Natural killer cell (primary cell): Measurements from ENCODE around the gene RGR. TPM values are rescaled to one million over a fixed set of nuclear protein-coding genes. Genes with fewer than 3 reads are reported as not detected.

ENCODE experiments used
- ATAC-seq, 3 donors: fragments of 150-1000 bp in 2 of 3; fragments of 200-7000 bp in 1 of 3; cut with Tn5 transposase; 1 replicate in 1 of 3; 2 replicates in 2 of 3; pipeline ENCODE4 v1.10.0; 2021; ENCODE audit warnings: mild to moderate bottlenecking in 2 of 3, moderate library complexity in 2 of 3
- DNase-seq, 2 donors: peaks; one replicate each; pipeline versions ENCODE4 v3.0.0 to v3.0.0-alpha.2; 2013 to 2021; ENCODE audit warnings: mixed read lengths in 1 of 2
- H3K27ac ChIP-seq: one replicate; pipeline ENCODE4 v1.5.1; 2013; ENCODE audit warnings: mild to moderate bottlenecking, low read length
- H3K27me3 ChIP-seq: one replicate; pipeline ENCODE4 v1.6.1; 2013; ENCODE audit warnings: low read length; ENCODE audit not compliant: control insufficient read depth, insufficient read depth
- H3K36me3 ChIP-seq: one replicate; pipeline ENCODE4 v1.6.1; 2013; ENCODE audit warnings: low read length; ENCODE audit not compliant: control insufficient read depth, insufficient read depth
- H3K4me1 ChIP-seq: one replicate; pipeline ENCODE4 v1.6.1; 2013; ENCODE audit warnings: low read length; ENCODE audit not compliant: control insufficient read depth, insufficient read depth
- H3K4me3 ChIP-seq: one replicate; pipeline ENCODE4 v1.5.1; 2013; ENCODE audit warnings: low read length
- H3K9me3 ChIP-seq: one replicate; pipeline ENCODE4 v1.6.1; 2013; ENCODE audit warnings: low read length; ENCODE audit not compliant: control insufficient read depth, insufficient read depth
- H3K27ac Mint-ChIP-seq, 2 donors: one replicate each; pipeline ENCODE4 v1.8.0; 2022; ENCODE audit warnings: mild to moderate bottlenecking in 2 of 2, mixed read lengths in 2 of 2, moderate library complexity in 1 of 2
- H3K27me3 Mint-ChIP-seq, 2 donors: one replicate each; pipeline ENCODE4 v1.8.0; 2022; ENCODE audit warnings: low read depth in 2 of 2, mixed read lengths in 2 of 2
- H3K36me3 Mint-ChIP-seq: one replicate; pipeline ENCODE4 v1.8.0; 2022; ENCODE audit warnings: mixed read lengths
- H3K4me1 Mint-ChIP-seq, 2 donors: one replicate each; pipeline ENCODE4 v1.8.0; 2022; ENCODE audit warnings: mixed read lengths in 2 of 2
- H3K4me3 Mint-ChIP-seq: one replicate; pipeline ENCODE4 v1.8.0; 2022; ENCODE audit warnings: mild to moderate bottlenecking, moderate library complexity, mixed read lengths
- H3K9me3 Mint-ChIP-seq, 2 donors: one replicate each; pipeline ENCODE4 v1.8.0; 2022; ENCODE audit warnings: mixed read lengths in 2 of 2
- WGBS: methylation state at CpG from one replicate; pipeline ENCODE4 v1.1.7; 2013; ENCODE audit warnings: missing lambda C conversion rate; ENCODE audit not compliant: insufficient coverage; 5-methylcytosine and 5-hydroxymethylcytosine counted together
- intact Hi-C: fragments of 100-400 bp; cut with micrococcal nuclease; formaldehyde crosslinking; loops from one replicate; pipeline ENCODE4 v1.14.2; 2022
- total RNA-seq, 4 donors: library from RNA; stranded (reverse); fragments of 120-200 nt in 1 of 4; gene quantifications; one replicate each; pipeline versions ENCODE4 v1.2.3 to v1.2.4, GENCODE V29; 2013 to 2022
- TF ChIP-seq, protein P1 (sequence below): fragments of 200-600 bp; IDR thresholded peaks from one replicate; pipeline ENCODE4 v1.8.0; 2022; ENCODE audit warnings: antibody characterized with exemption

Gene RGR
- total RNA-seq, 3 donors from 2014 or later (not counting 1 experiment from before 2014, with no cell fraction given): not detected

DNA sequence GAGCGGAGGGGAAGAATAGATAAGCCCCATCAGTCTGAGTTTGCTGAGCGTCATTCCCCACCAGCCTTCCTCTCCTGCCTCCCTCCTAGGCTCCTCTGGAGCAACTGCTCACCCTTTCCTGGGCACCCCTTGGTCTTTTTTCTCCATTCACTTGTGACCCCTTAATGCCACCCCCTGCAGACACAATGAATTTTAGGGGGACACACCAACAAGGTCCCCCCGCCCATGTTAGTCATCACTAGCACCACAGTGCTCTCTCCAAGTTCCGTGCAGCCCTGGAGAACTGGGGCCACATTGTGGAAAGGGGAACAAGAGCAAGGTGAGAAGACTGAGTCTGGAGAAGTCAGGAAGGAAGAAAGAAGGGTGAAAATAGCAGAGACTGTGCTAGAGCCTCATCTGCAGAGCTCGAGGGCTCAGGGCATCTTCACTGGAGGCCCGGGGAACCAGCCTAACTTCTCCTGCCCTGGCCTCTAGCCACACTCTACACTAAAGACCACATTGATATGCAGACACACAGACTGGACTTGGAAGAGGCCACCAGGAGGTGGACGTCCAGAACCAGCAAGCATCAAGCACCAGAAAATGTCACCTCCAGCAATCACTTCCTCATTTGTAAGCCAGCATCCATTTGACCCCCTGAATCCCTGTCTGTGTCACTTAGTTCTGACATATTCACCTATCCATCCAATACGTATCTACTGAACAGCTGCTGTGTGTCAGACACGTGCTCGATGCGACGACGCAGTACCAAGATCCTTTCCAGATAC, 17.5 kb downstream of the RGR start:
- H3K4me3 ChIP-seq: no peak overlapping the region
- DNase-seq: no peak
- WGBS: 77% methylated on average over 13 of the region's 13 CpGs
- H3K9me3 Mint-ChIP-seq: no peaks in the 10 kb centered on the region
- no peaks in the 10 kb centered on the region for H3K27me3 ChIP-seq
- TF ChIP-seq, protein P1, sequence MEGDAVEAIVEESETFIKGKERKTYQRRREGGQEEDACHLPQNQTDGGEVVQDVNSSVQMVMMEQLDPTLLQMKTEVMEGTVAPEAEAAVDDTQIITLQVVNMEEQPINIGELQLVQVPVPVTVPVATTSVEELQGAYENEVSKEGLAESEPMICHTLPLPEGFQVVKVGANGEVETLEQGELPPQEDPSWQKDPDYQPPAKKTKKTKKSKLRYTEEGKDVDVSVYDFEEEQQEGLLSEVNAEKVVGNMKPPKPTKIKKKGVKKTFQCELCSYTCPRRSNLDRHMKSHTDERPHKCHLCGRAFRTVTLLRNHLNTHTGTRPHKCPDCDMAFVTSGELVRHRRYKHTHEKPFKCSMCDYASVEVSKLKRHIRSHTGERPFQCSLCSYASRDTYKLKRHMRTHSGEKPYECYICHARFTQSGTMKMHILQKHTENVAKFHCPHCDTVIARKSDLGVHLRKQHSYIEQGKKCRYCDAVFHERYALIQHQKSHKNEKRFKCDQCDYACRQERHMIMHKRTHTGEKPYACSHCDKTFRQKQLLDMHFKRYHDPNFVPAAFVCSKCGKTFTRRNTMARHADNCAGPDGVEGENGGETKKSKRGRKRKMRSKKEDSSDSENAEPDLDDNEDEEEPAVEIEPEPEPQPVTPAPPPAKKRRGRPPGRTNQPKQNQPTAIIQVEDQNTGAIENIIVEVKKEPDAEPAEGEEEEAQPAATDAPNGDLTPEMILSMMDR: no peak
- H3K9me3 ChIP-seq: no peaks in the 10 kb centered on the region
- H3K27ac Mint-ChIP-seq: no peak overlapping the region
- no peak for ATAC-seq
- intact Hi-C loops: no loop called here
- H3K36me3 ChIP-seq: no peaks in the 10 kb centered on the region
- H3K27me3 Mint-ChIP-seq: peaks cover 24 to 30% of the 10 kb centered on the region in 2 donors
- H3K4me3 Mint-ChIP-seq: no peak overlapping the region
- peaks cover 6 to 9% of the 10 kb centered on the region in 2 donors for H3K4me1 Mint-ChIP-seq
- no peaks in the 10 kb centered on the region for H3K36me3 Mint-ChIP-seq
- H3K27ac ChIP-seq: no peak overlapping the region
- peaks cover 5% of the 10 kb centered on the region for H3K4me1 ChIP-seq

DNA sequence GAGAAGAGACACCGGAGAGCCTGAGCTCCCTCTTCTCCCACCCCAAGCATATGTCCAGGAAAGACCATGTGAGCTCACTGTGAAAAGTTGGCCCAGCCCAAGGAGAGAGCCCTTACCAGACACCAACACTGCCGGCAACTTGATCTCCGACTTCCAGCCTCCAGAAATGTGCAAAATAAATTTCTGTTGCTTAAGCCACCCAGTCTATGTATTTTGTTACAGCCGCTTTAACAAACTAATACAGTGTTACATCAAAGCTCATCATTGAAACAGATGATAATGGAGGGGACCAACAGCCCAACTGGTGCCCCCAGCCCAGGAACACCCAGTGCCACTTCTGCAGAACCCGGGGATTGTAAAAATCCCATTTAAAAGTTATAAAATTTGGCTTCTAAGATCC, 18.9 kb downstream of the RGR start:
- Histone ChIP-seq H3K27ac (no peak overlapping the region), H3K9me3 (no peaks in the 10 kb centered on the region), H3K36me3 (no peaks in the 10 kb centered on the region), H3K4me3 (no peak overlapping the region), H3K4me1 (peaks cover 5% of the 10 kb centered on the region), H3K27me3 (no peaks in the 10 kb centered on the region)
- H3K4me3 Mint-ChIP-seq: no peak overlapping the region
- H3K4me1 Mint-ChIP-seq: peaks cover 12 to 16% of the 10 kb centered on the region in 2 donors
- no peak overlapping the region for H3K27ac Mint-ChIP-seq
- ATAC-seq (no peak), DNase-seq (no peak)
- WGBS: 93% methylated on average over 5 of the region's 5 CpGs
- TF ChIP-seq, protein P1: no peak
- H3K36me3 Mint-ChIP-seq: no peaks in the 10 kb centered on the region
- peaks cover 23 to 33% of the 10 kb centered on the region in 2 donors for H3K27me3 Mint-ChIP-seq
- intact Hi-C loops: loop anchor here (1.0 kb wide), 1 partner anchor 274 kb away; no protein-coding TSS in a partner anchor
- H3K9me3 Mint-ChIP-seq: no peaks in the 10 kb centered on the region

DNA sequence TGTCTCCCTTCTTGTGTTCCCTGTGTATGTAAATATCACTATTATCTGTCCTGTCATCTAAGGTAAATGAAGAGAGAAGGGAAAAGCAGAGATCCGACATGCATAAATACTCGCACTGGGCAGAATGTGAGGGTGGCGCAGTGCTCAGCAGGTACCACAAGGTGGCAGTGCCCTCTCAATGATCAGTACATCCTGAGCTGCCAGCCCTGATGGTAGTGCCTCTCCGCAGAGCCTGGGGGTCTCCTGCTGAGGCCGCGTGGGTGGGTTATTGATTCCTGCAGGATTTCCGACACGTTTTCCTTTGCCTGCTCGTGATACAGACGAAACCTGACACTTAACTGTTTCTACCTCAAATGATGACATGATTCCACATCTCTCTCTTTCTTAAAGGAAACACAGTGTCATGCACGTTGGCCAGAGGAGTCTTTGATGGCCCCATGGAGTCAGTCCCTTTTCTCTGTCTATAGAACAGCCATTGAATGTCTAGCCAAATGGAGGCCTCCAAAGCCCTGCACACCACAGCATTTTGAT, 19.8 kb downstream of the RGR start:
- H3K27me3 Mint-ChIP-seq: peaks cover 25 to 33% of the 10 kb centered on the region in 2 donors
- H3K36me3 ChIP-seq: no peaks in the 10 kb centered on the region
- no peak overlapping the region for H3K27ac Mint-ChIP-seq
- no peaks in the 10 kb centered on the region for H3K36me3 Mint-ChIP-seq
- no peaks in the 10 kb centered on the region for H3K9me3 ChIP-seq
- DNase-seq: peak; percentile 62 to 85
- no peak overlapping the region for H3K4me3 ChIP-seq
- H3K4me3 Mint-ChIP-seq: no peak overlapping the region
- TF ChIP-seq, protein P1: peak; percentile 97
- peak; percentile 84 to 98 (median 96) for ATAC-seq
- H3K27ac ChIP-seq: no peak overlapping the region
- peaks cover 5% of the 10 kb centered on the region for H3K4me1 ChIP-seq
- H3K27me3 ChIP-seq: no peaks in the 10 kb centered on the region
- peaks cover 12 to 16% of the 10 kb centered on the region in 2 donors for H3K4me1 Mint-ChIP-seq
- intact Hi-C loops: loop anchor here (1.0 to 5.0 kb wide), 3 partner anchors 68 to 273 kb away; no protein-coding TSS in a partner anchor
- 10% methylated on average over 11 of the region's 11 CpGs for WGBS
- no peaks in the 10 kb centered on the region for H3K9me3 Mint-ChIP-seq
